Suprapubic skin (tissue), 4 donors: ENCODE results near the gene MT1A. TPM values are rescaled to one million over a fixed set of nuclear protein-coding genes. Genes with fewer than 3 reads are reported as not detected.

Source experiments
- DNase-seq, 2 donors: peaks; one replicate each; pipeline ENCODE4 v3.0.0-alpha.2; 2019; ENCODE audit warnings: low spot score in 2 of 2
- H3K27ac ChIP-seq: fragments of 200-600 bp; sonication (generic); one replicate; pipeline ENCODE4 v1.5.1; 2019
- H3K27me3 ChIP-seq: fragments of 200-600 bp; sonication (generic); one replicate; pipeline ENCODE4 v1.5.1; 2019
- H3K36me3 ChIP-seq: fragments of 200-600 bp; sonication (generic); one replicate; pipeline ENCODE4 v1.5.1; 2019
- H3K4me1 ChIP-seq: fragments of 200-600 bp; sonication (generic); one replicate; pipeline ENCODE4 v1.5.1; 2019
- H3K4me3 ChIP-seq: fragments of 200-600 bp; sonication (generic); one replicate; pipeline ENCODE4 v1.5.1; 2019; ENCODE audit warnings: mild to moderate bottlenecking
- H3K9me3 ChIP-seq: fragments of 200-600 bp; sonication (generic); one replicate; pipeline ENCODE4 v1.5.1; 2019
- EP300 ChIP-seq: sonication (generic); formaldehyde crosslinking; IDR thresholded peaks from one replicate; pipeline ENCODE4 v1.6.1; 2017; ENCODE audit warnings: antibody characterized with exemption
- POLR2A ChIP-seq, 2 donors: fragments of 450-650 bp; IDR thresholded peaks; one replicate each; pipeline ENCODE4 v1.6.1; 2017; ENCODE audit warnings: antibody characterized with exemption in 2 of 2, mild to moderate bottlenecking in 2 of 2, moderate library complexity in 2 of 2
- POLR2AphosphoS5 ChIP-seq, 3 donors: sonication (generic); formaldehyde crosslinking; IDR thresholded peaks; one replicate each; pipeline ENCODE4 v1.6.1; 2017; ENCODE audit warnings: antibody characterized with exemption in 3 of 3
- WGBS: methylation state at CpG from one replicate; pipeline ENCODE4 v1.1.5; 2018; 5-methylcytosine and 5-hydroxymethylcytosine counted together
- total RNA-seq, 4 donors: library from RNA; depleted of rRNA; stranded (reverse); fragments of >200 nt; gene quantifications; one replicate each; pipeline ENCODE4 v1.1.0, GENCODE V29; 2016
- TF ChIP-seq, protein P1 (sequence below), 2 donors: fragments of 200-600 bp in 1 of 2; fragments of 450-650 bp in 1 of 2; sonication (generic) in 1 of 2; IDR thresholded peaks; one replicate each; pipeline ENCODE4 v1.5.1; 2016 to 2019; ENCODE audit warnings: antibody characterized with exemption in 2 of 2, mild to moderate bottlenecking in 1 of 2, moderate library complexity in 1 of 2

The MT1A gene
- total RNA-seq, 4 donors from 2014 or later: 5.2 to 93.7 (median 29.4) TPM

DNA sequence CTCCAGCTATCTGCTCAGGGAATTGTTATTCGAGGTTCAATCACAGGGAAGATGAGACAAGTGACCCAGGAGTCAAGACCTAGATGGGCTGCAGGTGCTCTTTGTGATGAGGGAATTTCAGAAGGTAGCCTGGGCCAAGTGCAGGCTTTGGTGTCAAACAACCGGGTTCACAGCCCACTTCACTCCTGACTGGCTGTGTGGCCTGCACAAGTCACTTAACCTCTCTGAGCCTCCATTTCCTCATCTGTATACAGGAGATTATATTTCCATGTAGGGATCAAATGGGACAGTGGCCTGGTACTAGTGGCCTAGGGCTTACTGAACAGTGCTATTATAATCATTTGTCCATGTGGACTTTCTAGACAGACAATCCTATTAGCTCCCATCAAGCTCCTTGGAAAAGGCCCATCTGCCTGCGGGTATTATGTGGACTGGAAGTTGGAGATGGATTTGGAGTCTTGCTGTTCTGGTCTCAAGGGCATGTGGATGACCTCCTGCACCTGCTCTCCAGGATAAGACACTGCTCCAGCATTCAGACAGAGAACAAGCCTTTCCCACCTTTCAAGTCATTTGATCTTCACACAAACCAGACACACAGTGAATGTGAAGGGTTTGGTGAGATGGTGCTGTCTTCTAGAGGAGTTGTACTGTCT is 40.7 kb downstream of the MT1A start:
- H3K27ac ChIP-seq: no peak overlapping the region
- TF ChIP-seq, protein P1, sequence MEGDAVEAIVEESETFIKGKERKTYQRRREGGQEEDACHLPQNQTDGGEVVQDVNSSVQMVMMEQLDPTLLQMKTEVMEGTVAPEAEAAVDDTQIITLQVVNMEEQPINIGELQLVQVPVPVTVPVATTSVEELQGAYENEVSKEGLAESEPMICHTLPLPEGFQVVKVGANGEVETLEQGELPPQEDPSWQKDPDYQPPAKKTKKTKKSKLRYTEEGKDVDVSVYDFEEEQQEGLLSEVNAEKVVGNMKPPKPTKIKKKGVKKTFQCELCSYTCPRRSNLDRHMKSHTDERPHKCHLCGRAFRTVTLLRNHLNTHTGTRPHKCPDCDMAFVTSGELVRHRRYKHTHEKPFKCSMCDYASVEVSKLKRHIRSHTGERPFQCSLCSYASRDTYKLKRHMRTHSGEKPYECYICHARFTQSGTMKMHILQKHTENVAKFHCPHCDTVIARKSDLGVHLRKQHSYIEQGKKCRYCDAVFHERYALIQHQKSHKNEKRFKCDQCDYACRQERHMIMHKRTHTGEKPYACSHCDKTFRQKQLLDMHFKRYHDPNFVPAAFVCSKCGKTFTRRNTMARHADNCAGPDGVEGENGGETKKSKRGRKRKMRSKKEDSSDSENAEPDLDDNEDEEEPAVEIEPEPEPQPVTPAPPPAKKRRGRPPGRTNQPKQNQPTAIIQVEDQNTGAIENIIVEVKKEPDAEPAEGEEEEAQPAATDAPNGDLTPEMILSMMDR (IDR thresholded peaks at IDR 0.05): no peak
- TF ChIP-seq POLR2AphosphoS5 (IDR thresholded peaks at IDR 0.05): no peak
- TF ChIP-seq POLR2A (IDR thresholded peaks at IDR 0.05): no peak
- no peak for TF ChIP-seq EP300
- H3K27me3 ChIP-seq: peaks cover 8% of the 10 kb centered on the region
- no peak overlapping the region for H3K4me3 ChIP-seq
- WGBS: 95% methylated on average over 3 of the region's 3 CpGs
- H3K36me3 ChIP-seq: no peaks in the 10 kb centered on the region
- no peak for DNase-seq
- peaks cover 42% of the 10 kb centered on the region for H3K4me1 ChIP-seq
- H3K9me3 ChIP-seq: no peaks in the 10 kb centered on the region

DNA sequence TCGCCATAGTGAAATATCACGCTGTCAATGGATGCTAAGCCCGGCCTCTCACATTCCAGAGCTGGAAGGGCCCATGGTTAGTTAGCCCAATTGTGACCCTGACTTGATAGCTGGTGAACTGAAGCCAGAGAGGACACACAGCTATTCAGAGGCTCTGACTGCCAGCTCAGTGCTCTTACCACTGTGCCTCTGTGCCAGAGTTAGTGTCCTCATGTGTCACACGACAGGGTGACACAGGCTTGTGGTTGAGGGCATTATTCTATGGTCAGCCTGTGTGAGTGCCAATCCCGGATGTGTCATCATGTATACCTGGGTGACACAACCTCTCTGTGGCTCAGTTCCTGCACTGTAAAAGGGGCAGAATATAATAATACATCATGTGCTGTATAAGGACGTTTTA is 41.4 kb downstream of the MT1A start:
- Histone ChIP-seq H3K4me1 (peaks cover 48% of the 10 kb centered on the region), H3K27me3 (peaks cover 8% of the 10 kb centered on the region), H3K27ac (no peak overlapping the region), H3K4me3 (no peak overlapping the region), H3K36me3 (no peaks in the 10 kb centered on the region), H3K9me3 (no peaks in the 10 kb centered on the region)
- no peak for DNase-seq
- TF ChIP-seq EP300 (no peak), POLR2A (IDR thresholded peaks at IDR 0.05) (no peak), POLR2AphosphoS5 (IDR thresholded peaks at IDR 0.05) (no peak)
- TF ChIP-seq, protein P1 (IDR thresholded peaks at IDR 0.05): no peak
- 84% methylated on average over 5 of the region's 6 CpGs for WGBS

DNA sequence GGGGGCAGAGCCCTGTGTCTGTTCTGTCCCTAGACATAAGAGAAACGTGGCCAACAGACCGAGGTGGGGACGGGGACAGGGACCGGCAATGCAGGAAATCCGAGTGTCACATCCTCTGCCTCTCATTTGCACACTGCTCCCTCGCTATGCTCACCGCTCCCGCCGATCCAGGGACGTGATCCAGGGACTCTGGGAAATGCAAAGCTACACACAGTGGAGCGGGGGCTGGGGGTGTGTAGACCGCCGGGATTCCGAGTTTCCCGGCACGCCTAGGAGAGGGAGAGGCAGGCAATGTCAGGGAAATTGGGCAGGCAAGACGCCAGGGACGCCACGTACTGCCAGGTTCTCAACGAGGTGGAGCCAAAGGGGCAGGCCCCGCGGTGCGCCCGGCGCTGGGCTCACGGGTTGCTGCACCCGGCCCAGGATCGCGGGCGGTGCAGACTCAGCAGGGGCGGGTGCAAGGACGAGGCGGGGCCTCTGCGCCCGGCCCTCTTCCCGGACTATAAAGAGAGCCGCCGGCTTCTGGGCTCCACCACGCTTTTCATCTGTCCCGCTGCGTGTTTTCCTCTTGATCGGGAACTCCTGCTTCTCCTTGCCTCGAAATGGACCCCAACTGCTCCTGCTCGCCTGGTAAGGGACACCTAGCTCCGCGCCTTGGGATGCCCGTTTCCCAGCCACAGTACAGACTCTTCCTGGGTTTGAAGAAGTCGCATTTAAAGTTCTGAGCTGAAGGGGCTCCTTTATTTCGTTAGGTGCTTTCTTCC is 43.7 kb downstream of the MT1A start, which contains the start of gene MT1X:
TSS of gene MT1X (plus strand) at position 532 of the 764 bp plus-strand sequence. CDS start at position 603, 71 bp downstream.
- no peaks in the 10 kb centered on the region for H3K36me3 ChIP-seq
- 1% methylated on average over 17 of the region's 49 CpGs for WGBS
- H3K9me3 ChIP-seq: no peaks in the 10 kb centered on the region
- H3K4me1 ChIP-seq: peaks cover 47% of the 10 kb centered on the region
- TF ChIP-seq POLR2AphosphoS5 (IDR thresholded peaks at IDR 0.05) (peak; percentile 73 to 94 (median 86)), POLR2A (IDR thresholded peaks at IDR 0.05) (peak; percentile 94 to 99), EP300 (peak; percentile 81)
- TF ChIP-seq, protein P1 (IDR thresholded peaks at IDR 0.05): no peak
- H3K27ac ChIP-seq: peak within 1 kb of the TSS; percentile 92
- DNase-seq: peak; percentile 96
- peak within 1 kb of the TSS; percentile 69 for H3K4me3 ChIP-seq
- H3K27me3 ChIP-seq: no peaks in the 10 kb centered on the region

DNA sequence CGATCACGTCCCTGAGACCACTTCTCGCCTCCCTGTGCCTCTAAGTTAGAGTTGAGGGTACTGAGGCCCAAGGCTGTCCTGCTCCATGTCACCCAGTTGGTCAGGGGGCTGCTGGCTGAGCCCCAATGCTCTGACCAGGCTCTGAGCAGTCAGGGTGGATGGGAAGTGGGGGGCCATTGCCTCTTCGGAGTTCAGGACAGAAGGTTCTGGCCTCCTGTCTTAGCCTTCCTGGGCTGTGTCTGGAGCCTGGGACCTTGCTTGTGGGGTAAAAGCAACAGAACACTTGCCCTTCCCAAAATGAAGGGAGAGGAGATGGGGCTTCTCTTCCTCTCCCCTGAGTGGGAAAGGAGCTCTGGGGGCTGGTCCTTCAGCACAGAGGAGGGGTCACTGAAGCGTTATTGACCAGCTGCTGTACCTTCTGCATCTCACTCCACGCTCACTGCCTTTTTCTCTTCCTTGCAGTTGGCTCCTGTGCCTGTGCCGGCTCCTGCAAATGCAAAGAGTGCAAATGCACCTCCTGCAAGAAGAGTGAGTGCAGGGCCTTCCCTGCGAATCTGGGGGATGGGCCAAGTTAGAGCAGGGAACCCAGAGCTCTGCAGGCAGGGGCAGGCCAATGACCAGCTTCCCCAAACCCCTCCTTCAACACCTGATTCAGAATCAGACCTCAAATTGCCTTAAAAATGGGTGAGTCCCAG is 44.4 kb downstream of the MT1A start:
- 16% methylated on average over 6 of the region's 8 CpGs for WGBS
- Histone ChIP-seq H3K4me3 (peak overlapping the region; percentile 69), H3K27ac (peak overlapping the region; percentile 92)

More for the DNA sequence above, 44.4 kb downstream of the MT1A start:
- no peaks in the 10 kb centered on the region for H3K36me3 ChIP-seq
- no peak for DNase-seq
- peaks cover 47% of the 10 kb centered on the region for H3K4me1 ChIP-seq
- TF ChIP-seq POLR2AphosphoS5 (IDR thresholded peaks at IDR 0.05): no peak
- TF ChIP-seq POLR2A (IDR thresholded peaks at IDR 0.05): no peak
- TF ChIP-seq EP300: no peak
- TF ChIP-seq, protein P1 (IDR thresholded peaks at IDR 0.05): no peak
- no peaks in the 10 kb centered on the region for H3K27me3 ChIP-seq
- no peaks in the 10 kb centered on the region for H3K9me3 ChIP-seq
